K562 (cell line): ENCODE measurements around the gene BLVRA. TPM values are rescaled to one million over a fixed set of nuclear protein-coding genes. Genes with fewer than 3 reads are reported as not detected.
A peak's percentile ranks its signal among the peaks of the same experiment; 100 is the strongest.

Experiments
- CBFA2T2 ChIP-seq: fragments of 450-650 bp; conservative IDR thresholded peaks from 2 replicates; pipeline ENCODE4 v1.6.1; 2017; ENCODE audit warnings: mild to moderate bottlenecking
- CBFB ChIP-seq: sonication (generic); formaldehyde crosslinking; IDR thresholded peaks from 2 replicates; pipeline ENCODE4 v1.4.0; 2020; ENCODE audit warnings: mild to moderate bottlenecking, missing genetic modification reagents
- KDM2B ChIP-seq: fragments of 250-450 bp; sonication (Bioruptor Pico); IDR thresholded peaks from 2 replicates; pipeline ENCODE4 v1.8.0; 2021; ENCODE audit warnings: mild to moderate bottlenecking, moderate library complexity
- KLF1 ChIP-seq: fragments of 450-650 bp; IDR thresholded peaks from 2 replicates; pipeline ENCODE4 v1.6.1; 2016; ENCODE audit warnings: missing genetic modification characterization, missing compliant biosample characterization
- NBN ChIP-seq: fragments of 450-650 bp; IDR thresholded peaks from 2 replicates; pipeline ENCODE4 v1.6.1; 2016; ENCODE audit warnings: low read depth, mild to moderate bottlenecking
- OTX1 ChIP-seq: fragments of 450-650 bp; formaldehyde crosslinking; IDR thresholded peaks from 2 replicates; pipeline ENCODE4 v1.4.0; 2022; ENCODE audit warnings: mild to moderate bottlenecking
- PHB2 ChIP-seq: fragments of 450-650 bp; IDR thresholded peaks from 2 replicates; pipeline ENCODE4 v1.6.1; 2017; ENCODE audit warnings: low read depth
- PTRF ChIP-seq: fragments of 450-650 bp; IDR thresholded peaks from 2 replicates; pipeline ENCODE4 v1.6.1; 2016; ENCODE audit warnings: mild to moderate bottlenecking, missing genetic modification characterization, missing compliant biosample characterization
- PURB ChIP-seq: sonication (generic); formaldehyde crosslinking; IDR thresholded peaks from 2 replicates; pipeline ENCODE4 v1.9.0; 2021; ENCODE audit warnings: low read depth, mild to moderate bottlenecking, missing genetic modification reagents
- SMARCA4 ChIP-seq: fragments of 450-650 bp; IDR thresholded peaks from 2 replicates; pipeline ENCODE4 v1.6.1; 2016
- SMARCA5 ChIP-seq: fragments of 450-650 bp; IDR thresholded peaks from 2 replicates; pipeline ENCODE4 v1.6.1; 2016
- SRSF1 ChIP-seq: fragments of 200-400 bp; formaldehyde crosslinking; IDR thresholded peaks from 2 replicates; pipeline ENCODE4 v1.6.1; 2017; ENCODE audit warnings: mild to moderate bottlenecking, low read depth, low read length, moderate library complexity
- SRSF7 ChIP-seq: fragments of 200-400 bp; formaldehyde crosslinking; optimal IDR thresholded peaks from 2 replicates; pipeline ENCODE3; 2017; ENCODE audit warnings: mild to moderate bottlenecking, low read depth, low read length
- ZNF217 ChIP-seq: sonication (generic); formaldehyde crosslinking; IDR thresholded peaks from 2 replicates; pipeline ENCODE4 v1.8.0; 2022; ENCODE audit warnings: mild to moderate bottlenecking, missing genetic modification reagents
- ZNF408 ChIP-seq: fragments of 250-450 bp; sonication (Bioruptor Pico); IDR thresholded peaks from 2 replicates; pipeline ENCODE4 v1.4.0; 2020; ENCODE audit warnings: low read depth, mild to moderate bottlenecking, moderate library complexity
- ZNF586 ChIP-seq: fragments of 450-650 bp; formaldehyde crosslinking; conservative IDR thresholded peaks from 2 replicates; pipeline ENCODE4 v1.4.0; 2020; ENCODE audit warnings: mild to moderate bottlenecking, moderate library complexity
- ZNF717 ChIP-seq: fragments of 250-450 bp; sonication (Bioruptor Pico); IDR thresholded peaks from 2 replicates; pipeline ENCODE4 v1.5.0; 2021
- polyA plus RNA-seq, 8 experiments: library from polyadenylated mRNA; depleted of rRNA in 4 of 8; stranded (reverse) in 5 of 8; unstranded in 3 of 8; fragments of >200 nt; fragmentation: Nextera tagmentation in 2 of 8; fragmentation: Illumina TruSeq in 1 of 8; extraction: Ambion mirVana in 2 of 8; extraction: Trizol in 1 of 8; gene quantifications; 2 replicates each; pipeline versions ENCODE4 v1.2.1 to v1.2.3, GENCODE V29; 2011 to 2014; ENCODE audit warnings: inconsistent platforms in 1 of 8, missing spikeins in 1 of 8
- total RNA-seq, 7 experiments: library from RNA; depleted of rRNA in 6 of 7; stranded (reverse); fragments of >200 nt in 6 of 7; fragmentation: Illumina TruSeq in 2 of 7; extraction: Trizol in 2 of 7; gene quantifications; 2 replicates each; pipeline versions ENCODE4 v1.2.1 to v1.2.3, GENCODE V29; 2011 to 2021; ENCODE audit warnings: low replicate concordance in 1 of 7
- TF ChIP-seq, protein P1 (sequence below): fragments of 450-650 bp; IDR thresholded peaks from 2 replicates; pipeline ENCODE4 v1.6.1; 2017; ENCODE audit warnings: antibody characterized with exemption
- TF ChIP-seq, protein P2 (sequence below): IDR thresholded peaks from 2 replicates; pipeline ENCODE4 v1.6.1; 2012; ENCODE audit warnings: low read depth, low read length, improper control_type of control experiment, borderline replicate concordance
- TF ChIP-seq, protein P3 (sequence below): fragments of 250-450 bp; sonication (Bioruptor Pico); IDR thresholded peaks from 2 replicates; pipeline ENCODE4 v1.5.0; 2021

BLVRA gene
- total and polyA plus RNA-seq, 9 of the 15 experiments (the other 6 are each of a cell fraction or from before 2014, with no cell fraction given), result 48.5 to 147 (median 61.5) TPM

DNA sequence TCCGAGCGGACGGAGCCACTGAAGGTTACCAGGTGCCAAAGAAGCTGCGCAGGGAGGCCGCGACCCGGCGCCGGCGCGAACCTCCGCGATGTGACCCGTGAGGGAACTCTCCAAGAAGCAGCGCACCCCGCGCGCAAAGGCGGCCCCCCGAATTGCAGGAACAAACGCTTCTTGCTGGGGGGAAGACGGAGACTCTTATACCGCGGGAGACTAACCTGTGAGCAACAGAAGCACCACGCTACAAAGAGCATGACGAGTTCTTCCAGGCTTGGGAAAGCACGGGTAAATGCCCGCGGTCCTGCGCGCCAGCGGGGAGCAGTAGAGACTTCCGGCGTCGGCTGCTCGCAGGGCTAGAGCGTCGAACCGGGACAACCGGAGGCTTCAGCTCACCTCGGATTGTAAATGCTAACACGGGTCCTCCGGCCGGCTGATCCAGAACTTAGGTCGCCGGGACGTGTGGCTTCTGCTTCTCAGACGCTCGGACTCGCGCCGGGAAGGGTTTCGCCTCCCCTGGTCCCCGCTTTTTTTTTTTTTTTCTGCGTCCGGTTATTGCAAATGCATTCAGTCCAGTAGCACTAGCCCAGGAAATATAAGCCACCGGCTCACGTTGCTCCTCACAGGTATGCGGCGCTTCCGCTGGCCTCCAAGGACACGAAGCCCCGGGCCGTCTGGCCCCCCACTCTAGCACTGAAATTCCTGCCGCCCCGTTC is 29.1 kb upstream of the BLVRA start, which contains the start of gene COA1 (continued):
- TF ChIP-seq CBFA2T2 (no peak), CBFB (CRISPR knock-in tag) (no peak), SRSF7 (no peak), SRSF1 (no peak), ZNF586 (no peak), PHB2 (no peak), KDM2B (CRISPR knock-in tag) (no peak), PTRF (tag) (no peak), SMARCA5 (no peak), SMARCA4 (peak; percentile 49; the same call in 1 of the 2 replicates), ZNF717 (CRISPR knock-in tag) (no peak), ZNF408 (CRISPR knock-in tag) (no peak), PURB (CRISPR knock-in tag) (no peak), KLF1 (tag) (no peak), OTX1 (CRISPR knock-in tag) (no peak), NBN (peak; percentile 63), ZNF217 (CRISPR knock-in tag) (no peak)
- TF ChIP-seq, protein P1, sequence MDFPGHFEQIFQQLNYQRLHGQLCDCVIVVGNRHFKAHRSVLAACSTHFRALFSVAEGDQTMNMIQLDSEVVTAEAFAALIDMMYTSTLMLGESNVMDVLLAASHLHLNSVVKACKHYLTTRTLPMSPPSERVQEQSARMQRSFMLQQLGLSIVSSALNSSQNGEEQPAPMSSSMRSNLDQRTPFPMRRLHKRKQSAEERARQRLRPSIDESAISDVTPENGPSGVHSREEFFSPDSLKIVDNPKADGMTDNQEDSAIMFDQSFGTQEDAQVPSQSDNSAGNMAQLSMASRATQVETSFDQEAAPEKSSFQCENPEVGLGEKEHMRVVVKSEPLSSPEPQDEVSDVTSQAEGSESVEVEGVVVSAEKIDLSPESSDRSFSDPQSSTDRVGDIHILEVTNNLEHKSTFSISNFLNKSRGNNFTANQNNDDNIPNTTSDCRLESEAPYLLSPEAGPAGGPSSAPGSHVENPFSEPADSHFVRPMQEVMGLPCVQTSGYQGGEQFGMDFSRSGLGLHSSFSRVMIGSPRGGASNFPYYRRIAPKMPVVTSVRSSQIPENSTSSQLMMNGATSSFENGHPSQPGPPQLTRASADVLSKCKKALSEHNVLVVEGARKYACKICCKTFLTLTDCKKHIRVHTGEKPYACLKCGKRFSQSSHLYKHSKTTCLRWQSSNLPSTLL, result no peak
- TF ChIP-seq, protein P2, sequence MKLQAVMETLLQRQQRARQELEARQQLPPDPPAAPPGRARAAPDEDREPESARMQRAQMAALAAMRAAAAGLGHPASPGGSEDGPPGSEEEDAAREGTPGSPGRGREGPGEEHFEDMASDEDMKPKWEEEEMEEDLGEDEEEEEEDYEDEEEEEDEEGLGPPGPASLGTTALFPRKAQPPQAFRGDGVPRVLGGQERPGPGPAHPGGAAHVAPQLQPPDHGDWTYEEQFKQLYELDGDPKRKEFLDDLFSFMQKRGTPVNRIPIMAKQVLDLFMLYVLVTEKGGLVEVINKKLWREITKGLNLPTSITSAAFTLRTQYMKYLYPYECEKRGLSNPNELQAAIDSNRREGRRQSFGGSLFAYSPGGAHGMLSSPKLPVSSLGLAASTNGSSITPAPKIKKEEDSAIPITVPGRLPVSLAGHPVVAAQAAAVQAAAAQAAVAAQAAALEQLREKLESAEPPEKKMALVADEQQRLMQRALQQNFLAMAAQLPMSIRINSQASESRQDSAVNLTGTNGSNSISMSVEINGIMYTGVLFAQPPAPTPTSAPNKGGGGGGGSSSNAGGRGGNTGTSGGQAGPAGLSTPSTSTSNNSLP, result no peak
- TF ChIP-seq, protein P3, sequence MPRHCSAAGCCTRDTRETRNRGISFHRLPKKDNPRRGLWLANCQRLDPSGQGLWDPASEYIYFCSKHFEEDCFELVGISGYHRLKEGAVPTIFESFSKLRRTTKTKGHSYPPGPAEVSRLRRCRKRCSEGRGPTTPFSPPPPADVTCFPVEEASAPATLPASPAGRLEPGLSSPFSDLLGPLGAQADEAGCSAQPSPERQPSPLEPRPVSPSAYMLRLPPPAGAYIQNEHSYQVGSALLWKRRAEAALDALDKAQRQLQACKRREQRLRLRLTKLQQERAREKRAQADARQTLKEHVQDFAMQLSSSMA (CRISPR knock-in tag), result 0 out of 2 replicates have a peak, but pooled peaks have one; percentile 66
